Measurements from ENCODE around the gene CEP89. TPM values are rescaled to one million over a fixed set of nuclear protein-coding genes. Genes with fewer than 3 reads are reported as not detected.
"Not testable (repeated sequence)": the region's sequence is repeated elsewhere in the genome, so short reads cannot be mapped to it uniquely, and the experiment has no call there.

Gene CEP89
- total RNA-seq, 1 experiment from 2014 or later = 21.1 TPM

DNA sequence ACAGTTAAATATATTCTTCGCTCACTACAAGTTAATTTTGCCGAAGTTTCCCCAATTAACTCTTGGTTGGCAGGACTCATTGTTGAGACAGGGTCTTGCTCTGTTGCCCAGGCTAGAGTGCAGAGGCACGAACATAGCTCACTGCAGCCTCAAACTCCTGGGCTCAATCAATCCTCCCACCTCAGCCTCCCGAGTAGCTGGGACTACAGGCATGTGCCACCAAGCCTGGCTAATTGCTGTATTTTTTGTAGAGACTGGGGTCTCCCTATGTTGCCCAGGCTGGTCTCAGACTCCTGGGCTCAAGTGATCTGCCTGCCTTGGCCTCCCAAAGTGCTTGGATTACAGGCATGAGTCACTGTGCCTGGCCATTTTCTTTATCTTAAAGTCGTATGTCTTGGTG lies 86.5 kb downstream of the CEP89 start:
- POLR2A ChIA-PET; H3K27me3 Mint-ChIP-seq (ENCODE audit: low read depth); H3K4me1 Mint-ChIP-seq; DNase-seq (ENCODE audit: low spot score); H3K9me3 Mint-ChIP-seq; ATAC-seq; H3K36me3 Mint-ChIP-seq; H3K27ac Mint-ChIP-seq; H3K4me3 Mint-ChIP-seq: not testable (repeated sequence)
- TF ChIP-seq ZNF121 (CRISPR knock-in tag; IDR thresholded peaks at IDR 0.05) = peak; percentile 67; the same call in 1 of the 2 replicates
- CTCF ChIA-PET = interaction anchor here (0.8 kb wide), 1 partner anchor 9 kb away, joined by 3 read pairs; no protein-coding TSS in a partner anchor

DNA sequence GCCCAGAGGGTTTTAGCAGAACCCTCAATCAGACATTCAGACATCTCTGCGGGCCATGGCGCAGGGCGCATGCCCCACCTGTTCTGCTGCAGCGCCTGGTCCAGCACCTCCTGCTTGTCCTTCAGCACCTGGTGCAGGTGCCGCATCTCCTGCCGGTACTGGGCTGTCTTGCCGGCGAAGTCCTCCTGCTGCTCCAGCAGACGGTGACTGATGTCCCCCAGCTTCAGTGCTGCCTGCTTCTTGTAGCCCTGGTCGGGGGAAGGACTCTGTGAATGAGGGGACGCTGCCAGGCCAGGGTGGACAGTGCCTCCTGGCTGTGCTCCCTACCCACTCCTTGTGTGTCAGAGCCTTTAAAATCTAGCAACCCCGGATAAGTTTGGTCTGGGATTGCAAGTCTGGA lies 90.0 kb downstream of the CEP89 start:
- Mint-ChIP-seq H3K9me3 (no peaks in the 10 kb centered on the region), H3K27me3 (ENCODE audit: low read depth) (no peaks in the 10 kb centered on the region), H3K36me3 (no peaks in the 10 kb centered on the region), H3K4me3 (no peak overlapping the region), H3K27ac (no peak overlapping the region), H3K4me1 (no peaks in the 10 kb centered on the region)
- no peak for TF ChIP-seq GTF2I (CRISPR knock-in tag; conservative IDR thresholded peaks at IDR 0.05)
- TF ChIP-seq, protein P1, sequence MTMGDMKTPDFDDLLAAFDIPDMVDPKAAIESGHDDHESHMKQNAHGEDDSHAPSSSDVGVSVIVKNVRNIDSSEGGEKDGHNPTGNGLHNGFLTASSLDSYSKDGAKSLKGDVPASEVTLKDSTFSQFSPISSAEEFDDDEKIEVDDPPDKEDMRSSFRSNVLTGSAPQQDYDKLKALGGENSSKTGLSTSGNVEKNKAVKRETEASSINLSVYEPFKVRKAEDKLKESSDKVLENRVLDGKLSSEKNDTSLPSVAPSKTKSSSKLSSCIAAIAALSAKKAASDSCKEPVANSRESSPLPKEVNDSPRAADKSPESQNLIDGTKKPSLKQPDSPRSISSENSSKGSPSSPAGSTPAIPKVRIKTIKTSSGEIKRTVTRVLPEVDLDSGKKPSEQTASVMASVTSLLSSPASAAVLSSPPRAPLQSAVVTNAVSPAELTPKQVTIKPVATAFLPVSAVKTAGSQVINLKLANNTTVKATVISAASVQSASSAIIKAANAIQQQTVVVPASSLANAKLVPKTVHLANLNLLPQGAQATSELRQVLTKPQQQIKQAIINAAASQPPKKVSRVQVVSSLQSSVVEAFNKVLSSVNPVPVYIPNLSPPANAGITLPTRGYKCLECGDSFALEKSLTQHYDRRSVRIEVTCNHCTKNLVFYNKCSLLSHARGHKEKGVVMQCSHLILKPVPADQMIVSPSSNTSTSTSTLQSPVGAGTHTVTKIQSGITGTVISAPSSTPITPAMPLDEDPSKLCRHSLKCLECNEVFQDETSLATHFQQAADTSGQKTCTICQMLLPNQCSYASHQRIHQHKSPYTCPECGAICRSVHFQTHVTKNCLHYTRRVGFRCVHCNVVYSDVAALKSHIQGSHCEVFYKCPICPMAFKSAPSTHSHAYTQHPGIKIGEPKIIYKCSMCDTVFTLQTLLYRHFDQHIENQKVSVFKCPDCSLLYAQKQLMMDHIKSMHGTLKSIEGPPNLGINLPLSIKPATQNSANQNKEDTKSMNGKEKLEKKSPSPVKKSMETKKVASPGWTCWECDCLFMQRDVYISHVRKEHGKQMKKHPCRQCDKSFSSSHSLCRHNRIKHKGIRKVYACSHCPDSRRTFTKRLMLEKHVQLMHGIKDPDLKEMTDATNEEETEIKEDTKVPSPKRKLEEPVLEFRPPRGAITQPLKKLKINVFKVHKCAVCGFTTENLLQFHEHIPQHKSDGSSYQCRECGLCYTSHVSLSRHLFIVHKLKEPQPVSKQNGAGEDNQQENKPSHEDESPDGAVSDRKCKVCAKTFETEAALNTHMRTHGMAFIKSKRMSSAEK (CRISPR knock-in tag; IDR thresholded peaks at IDR 0.05; ENCODE audit: borderline replicate concordance) = no peak
- no peak for TF ChIP-seq FOXP1 (CRISPR knock-in tag; IDR thresholded peaks at IDR 0.05; ENCODE audit: borderline replicate concordance)
- no peak for TF ChIP-seq FOXJ3 (CRISPR knock-in tag; IDR thresholded peaks at IDR 0.05; ENCODE audit: borderline replicate concordance)
- ATAC-seq (no peak), DNase-seq (ENCODE audit: low spot score) (no peak)
- ChIA-PET CTCF (no interaction called here), POLR2A (interaction anchor here (0.6 kb wide), 1 partner anchor 66 kb away, joined by 3 read pairs; no protein-coding TSS in a partner anchor)

DNA sequence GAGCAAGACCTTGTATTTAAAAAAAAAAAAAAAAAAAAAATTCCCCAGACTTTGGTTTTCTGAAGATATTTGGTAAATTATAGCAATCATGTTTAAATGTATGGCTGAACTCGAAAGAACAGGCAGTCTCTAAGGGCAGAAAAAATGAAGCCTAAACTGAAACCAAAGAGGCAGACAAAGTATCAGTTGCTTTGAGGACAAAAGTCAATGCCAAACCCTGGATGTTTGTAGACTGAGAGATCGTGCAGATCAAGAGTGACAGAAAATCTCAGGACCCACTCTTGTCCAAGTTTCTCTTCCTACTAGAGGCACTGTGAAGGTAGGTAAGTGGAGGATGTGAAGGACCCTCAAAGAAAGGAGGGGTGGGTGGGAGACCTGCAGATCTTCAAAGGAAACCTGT lies 91.1 kb downstream of the CEP89 start:
- ChIA-PET POLR2A (no interaction called here), CTCF (no interaction called here)
- no peaks in the 10 kb centered on the region for H3K9me3 Mint-ChIP-seq
- no peaks in the 10 kb centered on the region for H3K27me3 Mint-ChIP-seq (ENCODE audit: low read depth)
- H3K36me3 Mint-ChIP-seq = no peaks in the 10 kb centered on the region
- H3K27ac Mint-ChIP-seq = no peak overlapping the region
- H3K4me1 Mint-ChIP-seq = peaks cover under 1% of the 10 kb centered on the region
- ATAC-seq (no peak), DNase-seq (ENCODE audit: low spot score) (no peak)
- H3K4me3 Mint-ChIP-seq = no peak overlapping the region
- TF ChIP-seq, protein P2, sequence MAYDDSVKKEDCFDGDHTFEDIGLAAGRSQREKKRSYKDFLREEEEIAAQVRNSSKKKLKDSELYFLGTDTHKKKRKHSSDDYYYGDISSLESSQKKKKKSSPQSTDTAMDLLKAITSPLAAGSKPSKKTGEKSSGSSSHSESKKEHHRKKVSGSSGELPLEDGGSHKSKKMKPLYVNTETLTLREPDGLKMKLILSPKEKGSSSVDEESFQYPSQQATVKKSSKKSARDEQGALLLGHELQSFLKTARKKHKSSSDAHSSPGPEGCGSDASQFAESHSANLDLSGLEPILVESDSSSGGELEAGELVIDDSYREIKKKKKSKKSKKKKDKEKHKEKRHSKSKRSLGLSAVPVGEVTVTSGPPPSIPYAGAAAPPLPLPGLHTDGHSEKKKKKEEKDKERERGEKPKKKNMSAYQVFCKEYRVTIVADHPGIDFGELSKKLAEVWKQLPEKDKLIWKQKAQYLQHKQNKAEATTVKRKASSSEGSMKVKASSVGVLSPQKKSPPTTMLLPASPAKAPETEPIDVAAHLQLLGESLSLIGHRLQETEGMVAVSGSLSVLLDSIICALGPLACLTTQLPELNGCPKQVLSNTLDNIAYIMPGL (CRISPR knock-in tag; IDR thresholded peaks at IDR 0.05) = no peak
- TF ChIP-seq NFE2L1 (CRISPR knock-in tag; IDR thresholded peaks at IDR 0.05) (no peak), FOXJ3 (CRISPR knock-in tag; IDR thresholded peaks at IDR 0.05; ENCODE audit: borderline replicate concordance) (no peak), JAZF1 (CRISPR knock-in tag; IDR thresholded peaks at IDR 0.05) (no peak), SMAD3 (CRISPR knock-in tag; IDR thresholded peaks at IDR 0.05; ENCODE audit: borderline replicate concordance) (no peak), ZNF232 (CRISPR knock-in tag; IDR thresholded peaks at IDR 0.05) (no peak)
- TF ChIP-seq, protein P3, sequence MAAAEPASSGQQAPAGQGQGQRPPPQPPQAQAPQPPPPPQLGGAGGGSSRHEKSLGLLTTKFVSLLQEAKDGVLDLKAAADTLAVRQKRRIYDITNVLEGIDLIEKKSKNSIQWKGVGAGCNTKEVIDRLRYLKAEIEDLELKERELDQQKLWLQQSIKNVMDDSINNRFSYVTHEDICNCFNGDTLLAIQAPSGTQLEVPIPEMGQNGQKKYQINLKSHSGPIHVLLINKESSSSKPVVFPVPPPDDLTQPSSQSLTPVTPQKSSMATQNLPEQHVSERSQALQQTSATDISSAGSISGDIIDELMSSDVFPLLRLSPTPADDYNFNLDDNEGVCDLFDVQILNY (CRISPR knock-in tag; IDR thresholded peaks at IDR 0.05) = no peak

DNA sequence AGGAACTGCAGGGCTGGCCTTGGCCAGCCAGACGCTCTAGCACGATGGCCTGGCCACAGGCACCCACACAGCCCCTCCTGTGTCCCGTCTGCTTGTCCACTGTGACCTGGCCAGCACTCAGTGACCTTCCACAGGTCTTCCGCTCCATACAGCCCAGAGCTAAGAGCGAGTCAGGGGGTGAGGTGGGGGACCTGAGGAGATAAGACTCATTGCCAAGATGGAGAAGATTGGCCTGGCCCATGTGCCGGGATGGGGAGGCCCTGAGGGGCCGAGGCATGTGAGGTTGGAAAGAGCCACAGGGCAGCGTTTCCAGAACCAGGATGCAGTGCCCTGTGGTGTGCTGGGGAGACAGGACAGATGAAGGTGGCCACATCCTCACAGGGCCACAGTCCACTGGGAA lies 92.0 kb downstream of the CEP89 start:
- POLR2A ChIA-PET = no interaction called here
- Mint-ChIP-seq H3K36me3 (no peaks in the 10 kb centered on the region), H3K4me3 (no peak overlapping the region), H3K4me1 (peaks cover 5% of the 10 kb centered on the region), H3K27me3 (ENCODE audit: low read depth) (no peaks in the 10 kb centered on the region), H3K27ac (peak overlapping the region; percentile 27; the same call in 1 of the 2 replicates), H3K9me3 (no peaks in the 10 kb centered on the region)
- no peak for DNase-seq (ENCODE audit: low spot score)
- no peak for TF ChIP-seq KAT7 (CRISPR knock-in tag; IDR thresholded peaks at IDR 0.05; ENCODE audit: borderline replicate concordance)
- TF ChIP-seq, protein P4, sequence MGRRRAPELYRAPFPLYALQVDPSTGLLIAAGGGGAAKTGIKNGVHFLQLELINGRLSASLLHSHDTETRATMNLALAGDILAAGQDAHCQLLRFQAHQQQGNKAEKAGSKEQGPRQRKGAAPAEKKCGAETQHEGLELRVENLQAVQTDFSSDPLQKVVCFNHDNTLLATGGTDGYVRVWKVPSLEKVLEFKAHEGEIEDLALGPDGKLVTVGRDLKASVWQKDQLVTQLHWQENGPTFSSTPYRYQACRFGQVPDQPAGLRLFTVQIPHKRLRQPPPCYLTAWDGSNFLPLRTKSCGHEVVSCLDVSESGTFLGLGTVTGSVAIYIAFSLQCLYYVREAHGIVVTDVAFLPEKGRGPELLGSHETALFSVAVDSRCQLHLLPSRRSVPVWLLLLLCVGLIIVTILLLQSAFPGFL (CRISPR knock-in tag; IDR thresholded peaks at IDR 0.05; ENCODE audit: borderline replicate concordance) = no peak
- no peak for TF ChIP-seq JAZF1 (CRISPR knock-in tag; IDR thresholded peaks at IDR 0.05)
- no peak for TF ChIP-seq GRHL2 (CRISPR knock-in tag; IDR thresholded peaks at IDR 0.05; ENCODE audit: insufficient replicate concordance, severe bottlenecking)
- TF ChIP-seq CREB1 (CRISPR knock-in tag; IDR thresholded peaks at IDR 0.05) = no peak
- TF ChIP-seq, protein P5, sequence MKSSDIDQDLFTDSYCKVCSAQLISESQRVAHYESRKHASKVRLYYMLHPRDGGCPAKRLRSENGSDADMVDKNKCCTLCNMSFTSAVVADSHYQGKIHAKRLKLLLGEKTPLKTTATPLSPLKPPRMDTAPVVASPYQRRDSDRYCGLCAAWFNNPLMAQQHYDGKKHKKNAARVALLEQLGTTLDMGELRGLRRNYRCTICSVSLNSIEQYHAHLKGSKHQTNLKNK (CRISPR knock-in tag; IDR thresholded peaks at IDR 0.05) = no peak
- TF ChIP-seq, protein P6, sequence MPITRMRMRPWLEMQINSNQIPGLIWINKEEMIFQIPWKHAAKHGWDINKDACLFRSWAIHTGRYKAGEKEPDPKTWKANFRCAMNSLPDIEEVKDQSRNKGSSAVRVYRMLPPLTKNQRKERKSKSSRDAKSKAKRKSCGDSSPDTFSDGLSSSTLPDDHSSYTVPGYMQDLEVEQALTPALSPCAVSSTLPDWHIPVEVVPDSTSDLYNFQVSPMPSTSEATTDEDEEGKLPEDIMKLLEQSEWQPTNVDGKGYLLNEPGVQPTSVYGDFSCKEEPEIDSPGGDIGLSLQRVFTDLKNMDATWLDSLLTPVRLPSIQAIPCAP (CRISPR knock-in tag; IDR thresholded peaks at IDR 0.05) = no peak
- CTCF ChIA-PET = no interaction called here
- no peak for ATAC-seq
